Measurements from ENCODE around the gene CCBE1. TPM values are rescaled to one million over a fixed set of nuclear protein-coding genes. Genes with fewer than 3 reads are reported as not detected.

The CCBE1 gene
- total RNA-seq, 1 experiment from 2014 or later: 9.9 TPM

- DNase-seq (ENCODE audit: low read depth): no peak
Measured at GRCh38 chr18:59395226-59396175, 301.7 kb downstream of the CCBE1 start.

GRCh38 chr18:59393381-59393780 lies 303.8 kb downstream of the CCBE1 start:
- DNase-seq (ENCODE audit: low read depth): no peak

GRCh38 chr18:59388817-59389216 lies 308.4 kb downstream of the CCBE1 start:
- no peak for DNase-seq (ENCODE audit: low read depth)

- DNase-seq (ENCODE audit: low read depth): no peak
Measured at GRCh38 chr18:59387687-59388565, 309.3 kb downstream of the CCBE1 start.

GRCh38 chr18:59386909-59387686 lies 310.1 kb downstream of the CCBE1 start:
- no peak for DNase-seq (ENCODE audit: low read depth)

- DNase-seq (ENCODE audit: low read depth): no peak
Measured at GRCh38 chr18:59385191-59385590, 312.0 kb downstream of the CCBE1 start.

- no peak for DNase-seq (ENCODE audit: low read depth)
Measured at GRCh38 chr18:59383851-59384250, 313.4 kb downstream of the CCBE1 start.

GRCh38 chr18:59382383-59382782 lies 314.8 kb downstream of the CCBE1 start:
- no peak for DNase-seq (ENCODE audit: low read depth)

GRCh38 chr18:59381949-59382348 lies 315.3 kb downstream of the CCBE1 start:
- no peak for DNase-seq (ENCODE audit: low read depth)

Other genes with a start within 250 kb of the CCBE1 start
- 43.7 and 50.3 TPM in 2 replicates for gene PMAIP1, start 202.6 kb upstream of the CCBE1 start, total RNA-seq (2014; rRNA removed; shearing (Covaris generic))

Data from RPMI7951 (cell line).